SK-N-MC (cell line): ENCODE results near the gene GLO1.

Experiments
- DNase-seq: peaks from one replicate; pipeline ENCODE4 v3.0.0-alpha.2; 2011; ENCODE audit warnings: low read depth, low spot score
- H3K27ac ChIP-seq: fragments of 200-600 bp; sonication (generic); 2 replicates; pipeline ENCODE4 v1.5.1; 2016; ENCODE audit warnings: mixed run types
- H3K36me3 ChIP-seq: fragments of 200-600 bp; sonication (generic); 2 replicates; pipeline ENCODE4 v1.6.1; 2017; ENCODE audit warnings: antibody characterized with exemption, low read length, mixed read lengths; ENCODE audit not compliant: insufficient read depth
- H3K4me3 ChIP-seq: fragments of 200-600 bp; sonication (generic); 2 replicates; pipeline ENCODE4 v1.5.1; 2016
- H3K9ac ChIP-seq: fragments of 200-600 bp; sonication (generic); 2 replicates; pipeline ENCODE4 v1.8.0; 2017; ENCODE audit warnings: mixed run types, mixed read lengths; ENCODE audit not compliant: insufficient read length
- H3K9me3 ChIP-seq: fragments of 200-600 bp; sonication (generic); 2 replicates; pipeline ENCODE4 v1.6.1; 2017; ENCODE audit warnings: low read depth, mild to moderate bottlenecking, antibody characterized with exemption, low read length, moderate library complexity, mixed read lengths
- EZH2 ChIP-seq: fragments of 200-600 bp; sonication (generic); IDR thresholded peaks from one replicate; pipeline ENCODE4 v1.6.1; 2017; ENCODE audit warnings: antibody characterized with exemption
- FOXP2 ChIP-seq: optimal IDR thresholded peaks from 2 replicates; pipeline ENCODE3; 2011; ENCODE audit warnings: mild to moderate bottlenecking, moderate library complexity; ENCODE audit not compliant: insufficient read depth; ENCODE audit errors: extremely low read length, control extremely low read depth
- POLR2AphosphoS5 ChIP-seq: IDR thresholded peaks from 2 replicates; pipeline ENCODE4 v1.6.1; 2012; ENCODE audit warnings: mild to moderate bottlenecking, low read depth, low read length, borderline replicate concordance

The GLO1 gene

DNA sequence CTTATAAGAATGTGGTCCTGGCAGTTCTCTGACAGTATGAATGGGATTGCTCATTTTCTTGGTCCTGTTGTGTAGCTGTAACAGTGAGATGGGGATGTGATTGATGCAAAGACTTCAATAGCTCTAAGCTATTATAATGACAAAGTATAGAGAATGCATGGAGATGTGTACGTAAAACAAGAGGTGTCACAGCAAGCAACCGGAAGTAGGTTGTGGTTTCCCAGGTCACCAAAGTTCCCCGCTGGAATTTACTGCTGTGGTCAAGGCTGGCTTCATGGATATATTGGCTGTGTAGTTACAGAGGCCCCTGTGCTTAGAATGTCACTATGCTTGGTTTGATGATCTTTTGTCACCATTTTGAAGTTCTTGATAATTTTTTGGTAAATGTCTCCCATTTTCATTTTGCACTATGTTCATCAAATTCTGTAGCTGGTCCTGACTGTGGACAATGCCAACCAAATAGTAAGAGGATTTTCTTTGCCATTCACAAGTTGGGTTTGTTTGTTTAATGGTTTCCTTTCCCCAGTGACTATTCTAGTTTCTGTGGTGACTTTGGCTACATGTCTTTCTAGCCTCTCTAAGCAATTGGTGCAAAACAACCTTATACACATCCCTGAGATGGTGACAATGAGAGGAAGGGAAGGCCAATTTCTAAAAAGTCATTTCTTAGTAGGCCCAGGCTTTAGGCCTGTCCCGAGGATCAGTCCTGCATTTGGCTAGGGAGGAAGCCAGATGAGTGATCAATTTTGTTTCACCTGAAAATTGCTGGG is 22.7 kb upstream of the GLO1 start:
- TF ChIP-seq EZH2 (no peak), POLR2AphosphoS5 (no peak), FOXP2 (no peak)
- Histone ChIP-seq H3K4me3 (no peak overlapping the region), H3K9ac (no peak overlapping the region), H3K27ac (no peak overlapping the region), H3K9me3 (no peaks in the 10 kb centered on the region), H3K36me3 (no peaks in the 10 kb centered on the region)
- no peak for DNase-seq

DNA sequence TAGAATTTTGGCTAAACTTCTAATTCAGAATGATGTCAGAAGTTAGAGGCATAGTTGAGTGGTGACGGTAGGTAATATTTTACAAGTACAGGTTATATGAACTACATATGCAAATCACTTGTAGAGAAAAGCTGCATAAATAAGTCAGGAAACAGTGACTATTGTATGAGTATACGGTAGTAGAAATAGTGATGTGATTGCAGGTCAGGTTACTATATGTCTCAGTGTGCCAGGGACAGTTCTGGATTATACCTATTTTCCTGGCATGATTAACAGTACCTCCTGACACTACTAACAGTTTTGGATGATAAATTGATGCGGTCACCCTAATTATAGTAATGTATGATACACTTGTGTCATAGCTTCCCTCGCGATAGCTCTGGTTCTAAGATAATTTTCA is 21.4 kb upstream of the GLO1 start:
- no peak for DNase-seq
- TF ChIP-seq FOXP2, result no peak
- TF ChIP-seq EZH2, result no peak
- no peak for TF ChIP-seq POLR2AphosphoS5
- Histone ChIP-seq H3K9me3 (no peaks in the 10 kb centered on the region), H3K9ac (no peak overlapping the region), H3K36me3 (no peaks in the 10 kb centered on the region), H3K27ac (no peak overlapping the region), H3K4me3 (no peak overlapping the region)

- Histone ChIP-seq H3K9ac (no peak overlapping the region), H3K4me3 (no peak overlapping the region), H3K9me3 (no peaks in the 10 kb centered on the region), H3K36me3 (no peaks in the 10 kb centered on the region), H3K27ac (no peak overlapping the region)
- DNase-seq, result no peak
- TF ChIP-seq FOXP2 (no peak), EZH2 (no peak), POLR2AphosphoS5 (no peak)
These were observed 20.8 kb upstream of the GLO1 start for GRCh38 chr6:38723783-38724182.

DNA sequence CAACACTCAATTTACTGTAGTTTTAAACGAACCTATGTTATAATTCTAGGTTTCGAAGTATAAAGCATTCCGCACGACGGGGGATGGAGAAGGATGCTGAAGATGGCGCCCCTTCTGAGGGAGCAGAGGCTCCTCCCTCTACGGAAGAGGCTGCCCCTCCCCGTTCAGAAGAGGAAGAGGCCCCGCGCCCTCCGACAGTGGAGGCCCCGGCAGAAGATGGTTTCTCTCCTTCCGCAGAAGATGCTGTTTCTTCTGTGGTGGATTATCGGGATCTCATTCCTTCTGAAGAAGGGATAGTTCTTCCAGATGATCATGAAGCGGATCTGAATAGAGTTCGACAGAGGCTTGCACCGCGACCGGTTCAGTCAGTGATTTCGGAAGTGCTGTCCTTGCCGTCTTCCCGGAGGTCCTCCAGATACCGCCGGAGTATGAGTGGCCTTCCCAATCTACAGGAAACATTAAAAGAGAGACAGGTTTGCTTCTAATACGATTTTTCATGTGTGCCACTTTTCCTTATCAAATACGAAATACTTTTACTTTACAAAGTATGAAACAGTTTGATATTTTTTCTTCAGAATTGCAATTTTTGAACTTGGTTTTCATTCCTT is 19.9 kb upstream of the GLO1 start:
- Histone ChIP-seq H3K4me3 (no peak overlapping the region), H3K9ac (no peak overlapping the region), H3K9me3 (no peaks in the 10 kb centered on the region), H3K27ac (no peak overlapping the region), H3K36me3 (no peaks in the 10 kb centered on the region)
- TF ChIP-seq EZH2, result no peak
- TF ChIP-seq FOXP2, result no peak
- no peak for TF ChIP-seq POLR2AphosphoS5
- DNase-seq, result no peak

GRCh38 chr6:38722038-38722437 is 19.1 kb upstream of the GLO1 start:
- Histone ChIP-seq H3K9ac (no peak overlapping the region), H3K27ac (no peak overlapping the region), H3K9me3 (no peaks in the 10 kb centered on the region), H3K4me3 (no peak overlapping the region), H3K36me3 (no peaks in the 10 kb centered on the region)
- no peak for TF ChIP-seq EZH2
- no peak for TF ChIP-seq FOXP2
- TF ChIP-seq POLR2AphosphoS5, result no peak
- DNase-seq, result no peak

DNA sequence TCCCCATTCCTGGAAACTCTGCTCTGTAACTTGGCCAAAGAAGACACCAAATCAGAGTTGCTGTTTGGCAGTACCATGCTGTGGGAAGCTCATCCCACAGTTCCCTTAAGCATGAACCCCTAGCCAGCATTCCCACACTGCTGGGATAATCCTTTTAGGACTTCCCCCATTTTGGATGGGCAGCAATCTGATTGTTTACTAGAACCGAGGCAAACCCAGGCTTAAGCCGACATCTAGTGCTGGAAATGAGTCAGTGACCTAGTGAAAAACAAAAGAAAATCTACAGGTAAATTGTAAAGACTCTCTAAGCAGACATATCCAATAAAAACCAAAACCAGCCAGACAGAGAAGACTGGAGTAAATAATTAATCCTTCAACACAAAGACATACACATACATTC is 17.4 kb upstream of the GLO1 start:
- Histone ChIP-seq H3K27ac (no peak overlapping the region), H3K4me3 (no peak overlapping the region), H3K9me3 (no peaks in the 10 kb centered on the region), H3K36me3 (no peaks in the 10 kb centered on the region), H3K9ac (no peak overlapping the region)
- TF ChIP-seq FOXP2 (no peak), EZH2 (no peak), POLR2AphosphoS5 (no peak)
- no peak for DNase-seq

- Histone ChIP-seq H3K36me3 (no peaks in the 10 kb centered on the region), H3K9ac (no peak overlapping the region), H3K27ac (no peak overlapping the region), H3K4me3 (no peak overlapping the region), H3K9me3 (no peaks in the 10 kb centered on the region)
- no peak for TF ChIP-seq POLR2AphosphoS5
- no peak for TF ChIP-seq EZH2
- no peak for TF ChIP-seq FOXP2
- DNase-seq, result no peak
These were observed 16.4 kb upstream of the GLO1 start for GRCh38 chr6:38719358-38719757.

DNA sequence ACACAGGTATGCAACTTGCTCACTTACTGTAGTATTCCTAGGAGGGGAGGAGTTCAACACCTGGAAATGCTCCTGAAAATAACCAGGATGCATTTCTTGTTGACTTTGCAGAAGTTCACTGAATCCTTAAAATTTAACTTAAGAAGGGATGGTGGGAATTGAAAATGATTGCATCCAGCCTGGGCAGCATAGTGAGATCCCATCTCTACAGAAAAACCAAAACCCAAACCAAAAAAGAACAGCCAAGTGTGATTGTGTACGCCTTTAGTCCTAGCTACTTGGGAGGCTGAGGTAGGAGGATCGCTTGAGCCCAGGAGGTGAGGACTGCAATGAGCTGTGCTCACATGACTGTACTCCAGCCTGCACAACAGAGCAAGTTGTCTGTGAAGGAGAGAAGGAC is 13.9 kb upstream of the GLO1 start:
- no peak overlapping the region for H3K4me3 ChIP-seq
- H3K27ac ChIP-seq, result no peak overlapping the region
- H3K9me3 ChIP-seq, result no peaks in the 10 kb centered on the region
- TF ChIP-seq POLR2AphosphoS5, result no peak
- no peak for TF ChIP-seq FOXP2
- no peak for TF ChIP-seq EZH2
- no peak overlapping the region for H3K9ac ChIP-seq
- no peaks in the 10 kb centered on the region for H3K36me3 ChIP-seq
- DNase-seq, result no peak

GRCh38 chr6:38715016-38715689 is 12.2 kb upstream of the GLO1 start, which contains the start of gene DNAH8:
TSS of gene DNAH8 (plus strand) at chr6:38715311. CDS start at chr6:38722810, 7,499 bp downstream.
- TF ChIP-seq POLR2AphosphoS5 (no peak), EZH2 (no peak), FOXP2 (no peak)
- DNase-seq, result no peak
- H3K9me3 ChIP-seq, result no peaks in the 10 kb centered on the region
- H3K36me3 ChIP-seq, result no peaks in the 10 kb centered on the region
- no peak within 1 kb of the TSS for H3K4me3 ChIP-seq
- H3K9ac ChIP-seq, result no peak within 1 kb of the TSS
- H3K27ac ChIP-seq, result no peak within 1 kb of the TSS
